Esophagus squamous epithelium (tissue), 4 donors: ENCODE results near the gene SLC2A13.

ENCODE experiments used
- CTCF ChIP-seq, 6 experiments: fragments of 450-650 bp in 4 of 6; fragments of 200-600 bp in 2 of 6; sonication (generic) in 2 of 6; IDR thresholded peaks; one replicate each; pipeline ENCODE4 v1.5.1; 2016 to 2019; ENCODE audit warnings: antibody characterized with exemption in 6 of 6, mild to moderate bottlenecking in 4 of 6, moderate library complexity in 4 of 6
- POLR2A ChIP-seq, 4 donors: fragments of 450-650 bp; IDR thresholded peaks; one replicate each; pipeline ENCODE4 v1.6.1; 2017; ENCODE audit warnings: antibody characterized with exemption in 4 of 4, mild to moderate bottlenecking in 4 of 4, moderate library complexity in 3 of 4

- TF ChIP-seq POLR2A (IDR thresholded peaks at IDR 0.05) (no peak), CTCF (IDR thresholded peaks at IDR 0.05) (no peak)
These were observed 170.6 kb downstream of the SLC2A13 start for GRCh38 chr12:39935275-39935674.
